Gastroesophageal sphincter (tissue), 2 donors: ENCODE measurements around the gene DKK1.

Experiments
- POLR2A ChIP-seq, 2 donors: fragments of 450-650 bp; IDR thresholded peaks; one replicate each; pipeline ENCODE4 v1.6.1; 2017; ENCODE audit warnings: antibody characterized with exemption in 2 of 2, mild to moderate bottlenecking in 2 of 2, moderate library complexity in 1 of 2
- POLR2AphosphoS5 ChIP-seq: sonication (generic); formaldehyde crosslinking; IDR thresholded peaks from one replicate; pipeline ENCODE4 v1.6.1; 2017; ENCODE audit warnings: antibody characterized with exemption

- no peak for TF ChIP-seq POLR2AphosphoS5
- no peak for TF ChIP-seq POLR2A (IDR thresholded peaks at IDR 0.05)
Observed at GRCh38 chr10:52357971-52358370, 43.9 kb downstream of the DKK1 start.
